Ovary (tissue), 9 donors: Measurements from ENCODE around the gene HES5. TPM values are rescaled to one million over a fixed set of nuclear protein-coding genes. Genes with fewer than 3 reads are reported as not detected.

Experiments
- DNase-seq, 5 donors: peaks; one replicate each; pipeline ENCODE4 v3.0.0-alpha.2; 2019 to 2020
- H3K27ac ChIP-seq, 2 donors: fragments of 200-600 bp; one replicate each; pipeline versions ENCODE4 v1.5.1 to v1.8.0; 2019 to 2022
- H3K27me3 ChIP-seq: fragments of 200-600 bp; one replicate; pipeline ENCODE4 v1.8.0; 2022
- H3K36me3 ChIP-seq: fragments of 200-600 bp; sonication (generic); one replicate; pipeline ENCODE4 v1.5.1; 2019
- H3K4me1 ChIP-seq: one replicate; pipeline ENCODE4 v1.8.1; 2013; ENCODE audit warnings: mild to moderate bottlenecking, moderate library complexity; ENCODE audit not compliant: insufficient read depth
- H3K4me3 ChIP-seq: fragments of 200-600 bp; sonication (generic); one replicate; pipeline ENCODE4 v1.5.1; 2017
- H3K9me3 ChIP-seq, 2 donors: fragments of 200-600 bp in 1 of 2; sonication (generic) in 1 of 2; one replicate each; pipeline versions ENCODE4 v1.5.1 to v1.8.1; 2013 to 2019; ENCODE audit warnings: mild to moderate bottlenecking in 1 of 2, moderate library complexity in 1 of 2
- EP300 ChIP-seq: sonication (generic); formaldehyde crosslinking; IDR thresholded peaks from one replicate; pipeline ENCODE4 v1.6.1; 2017; ENCODE audit warnings: antibody characterized with exemption
- POLR2A ChIP-seq: fragments of 450-650 bp; IDR thresholded peaks from one replicate; pipeline ENCODE4 v1.6.1; 2017; ENCODE audit warnings: antibody characterized with exemption, mild to moderate bottlenecking, moderate library complexity
- WGBS, 3 donors: extraction: QIAGEN DNeasy Blood & Tissue Kit in 1 of 3; methylation state at CpG; one replicate each; pipeline versions ENCODE4 v1.1.5 to v1.1.7; 2013 to 2017; 5-methylcytosine and 5-hydroxymethylcytosine counted together
- intact Hi-C, 4 donors: fragments of 100-400 bp; cut with DNase I; formaldehyde crosslinking; loops; one replicate each; pipeline versions ENCODE4 v1.11.0 to v1.15.1; 2022 to 2023
- polyA plus RNA-seq, 2 donors: library from polyadenylated mRNA; stranded (reverse); fragments of 200-250 nt in 1 of 2; fragments of 350-450 nt in 1 of 2; fragmentation: Illumina TruSeq in 1 of 2; extraction: RNeasy Lipid Tissue Mini Kit (QIAGEN cat#74804) in 1 of 2; gene quantifications; one replicate each; pipeline ENCODE4 v1.2.3, GENCODE V29; 2013 to 2014
- total RNA-seq, 7 donors: library from RNA; depleted of rRNA in 2 of 7; stranded (reverse); fragments of >200 nt in 2 of 7; fragmentation: NEBNext Ultra II Directional in 3 of 7; extraction: Animal tissue kit (Norgen Biotek cat#: 25700) in 3 of 7; gene quantifications; one replicate each; pipeline versions ENCODE4 v1.1.0 to v1.2.4, GENCODE V29; 2016 to 2023
- TF ChIP-seq, protein P1 (sequence below), 3 donors: fragments of 450-650 bp in 2 of 3; fragments of 200-600 bp in 1 of 3; IDR thresholded peaks; one replicate each; pipeline versions ENCODE4 v1.5.1 to v1.8.0; 2016 to 2022; ENCODE audit warnings: antibody characterized with exemption in 3 of 3, mild to moderate bottlenecking in 1 of 3
- donor health status: DM: no; HTN: no; CAD: no; lungs with moderate emphysema.
- donor health status: DM: no; HTN: no; CAD: no.
- donor health status: Bipolar disorder and iron deficiency.
- donor health status: DM: yes; HTN: yes; CAD: no.
- donor health status: DM: no; HTN: no; CAD: no.
- donor health status: DM: yes; HTN: yes; CAD: no.

HES5 gene
- total and polyA plus RNA-seq, 9 donors: 0.13 to 0.53 (median 0.31) TPM; not detected in 4

DNA sequence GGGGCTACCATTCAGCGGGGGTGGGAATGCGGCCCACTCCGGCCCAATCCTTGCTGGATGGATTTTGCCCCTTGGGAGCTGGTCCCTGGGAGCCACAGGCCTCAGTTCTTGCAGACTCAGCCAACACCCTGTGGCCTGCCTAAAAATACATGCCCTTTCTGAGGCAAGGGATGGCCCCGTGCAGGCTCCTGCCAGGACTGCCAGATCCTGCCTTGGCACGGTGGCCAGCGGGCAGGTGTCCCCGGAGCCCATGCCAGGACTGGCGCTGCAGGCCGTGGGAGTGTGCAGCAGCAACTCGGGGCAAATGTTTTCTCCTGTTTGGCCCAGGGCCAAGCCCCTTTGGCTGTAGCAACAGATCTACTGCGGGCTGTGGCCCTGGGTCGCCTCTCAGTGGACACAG is 2.0 kb downstream of the HES5 start:
- peak in 2 of 5 donors; percentile 61 to 64 for DNase-seq
- Histone ChIP-seq H3K9me3 (no peaks in the 10 kb centered on the region), H3K4me3 (no peak overlapping the region), H3K4me1 (peaks cover 21% of the 10 kb centered on the region), H3K27ac (no peak overlapping the region), H3K36me3 (no peaks in the 10 kb centered on the region), H3K27me3 (peaks cover 21% of the 10 kb centered on the region)
- TF ChIP-seq, protein P1, sequence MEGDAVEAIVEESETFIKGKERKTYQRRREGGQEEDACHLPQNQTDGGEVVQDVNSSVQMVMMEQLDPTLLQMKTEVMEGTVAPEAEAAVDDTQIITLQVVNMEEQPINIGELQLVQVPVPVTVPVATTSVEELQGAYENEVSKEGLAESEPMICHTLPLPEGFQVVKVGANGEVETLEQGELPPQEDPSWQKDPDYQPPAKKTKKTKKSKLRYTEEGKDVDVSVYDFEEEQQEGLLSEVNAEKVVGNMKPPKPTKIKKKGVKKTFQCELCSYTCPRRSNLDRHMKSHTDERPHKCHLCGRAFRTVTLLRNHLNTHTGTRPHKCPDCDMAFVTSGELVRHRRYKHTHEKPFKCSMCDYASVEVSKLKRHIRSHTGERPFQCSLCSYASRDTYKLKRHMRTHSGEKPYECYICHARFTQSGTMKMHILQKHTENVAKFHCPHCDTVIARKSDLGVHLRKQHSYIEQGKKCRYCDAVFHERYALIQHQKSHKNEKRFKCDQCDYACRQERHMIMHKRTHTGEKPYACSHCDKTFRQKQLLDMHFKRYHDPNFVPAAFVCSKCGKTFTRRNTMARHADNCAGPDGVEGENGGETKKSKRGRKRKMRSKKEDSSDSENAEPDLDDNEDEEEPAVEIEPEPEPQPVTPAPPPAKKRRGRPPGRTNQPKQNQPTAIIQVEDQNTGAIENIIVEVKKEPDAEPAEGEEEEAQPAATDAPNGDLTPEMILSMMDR (IDR thresholded peaks at IDR 0.05): no peak
- TF ChIP-seq EP300 (no peak), POLR2A (no peak)
- intact Hi-C loops: no loop called here
- WGBS, 3 donors: 53 to 63% (median 54%) methylated on average over 7 to 12 of the region's 12 CpGs

- Histone ChIP-seq H3K27me3 (peaks cover 21% of the 10 kb centered on the region), H3K4me1 (peaks cover 21% of the 10 kb centered on the region), H3K36me3 (no peaks in the 10 kb centered on the region), H3K9me3 (no peaks in the 10 kb centered on the region), H3K4me3 (no peak overlapping the region), H3K27ac (no peak overlapping the region)
- no peak for DNase-seq
- intact Hi-C loops: no loop called here
- 92 to 96% (median 93%) methylated on average over 4 of the region's 4 CpGs for WGBS, 3 donors
- no peak for TF ChIP-seq POLR2A
- TF ChIP-seq EP300: no peak
- TF ChIP-seq, protein P1 (IDR thresholded peaks at IDR 0.05): no peak
These were observed 2.6 kb downstream of the HES5 start for GRCh38 chr1:2527556-2527860.

DNA sequence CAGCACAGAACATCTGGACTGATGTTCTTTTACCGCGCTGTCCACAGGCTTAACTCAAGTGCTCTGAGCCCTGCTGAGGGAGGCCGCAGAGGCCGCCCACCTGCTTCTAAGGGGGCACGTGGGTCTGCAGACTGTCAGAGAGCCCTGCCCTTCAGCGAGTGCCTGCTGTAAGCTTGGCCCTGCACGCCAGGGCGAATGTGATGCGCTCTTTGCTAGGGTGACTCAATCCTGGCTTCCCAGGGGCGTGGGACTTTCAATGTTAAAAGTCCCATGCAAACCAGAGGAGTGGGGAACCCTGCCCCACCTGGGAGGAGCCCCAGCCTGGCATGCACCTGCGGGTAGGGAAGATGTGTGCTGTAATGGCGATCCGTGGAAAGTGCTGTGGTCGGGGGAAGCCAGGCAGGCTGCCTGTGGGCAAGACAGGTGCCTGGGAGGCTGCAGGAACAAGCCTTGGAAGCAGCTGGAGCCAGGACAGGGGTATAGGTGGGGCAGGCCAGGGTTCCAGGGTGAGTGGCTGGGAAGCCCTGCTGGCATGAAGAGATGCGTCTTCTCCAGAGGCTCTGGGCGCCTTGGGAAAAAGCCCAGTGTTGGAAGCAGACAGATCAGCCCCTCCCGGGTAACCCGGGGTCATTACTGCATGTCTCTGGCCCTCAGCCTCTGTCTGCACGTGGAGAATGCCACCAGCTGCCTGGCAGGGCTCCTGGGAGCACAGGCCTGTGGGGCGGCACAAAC is 3.1 kb downstream of the HES5 start:
- Histone ChIP-seq H3K36me3 (no peaks in the 10 kb centered on the region), H3K4me1 (peaks cover 21% of the 10 kb centered on the region), H3K27ac (peak overlapping the region; percentile 43 to 62), H3K4me3 (peak overlapping the region; percentile 73), H3K27me3 (peaks cover 16% of the 10 kb centered on the region), H3K9me3 (no peaks in the 10 kb centered on the region)
- peak in 1 of 5 donors; percentile 57 for DNase-seq
- intact Hi-C loops: no loop called here
- TF ChIP-seq EP300: no peak
- no peak for TF ChIP-seq POLR2A
- TF ChIP-seq, protein P1 (IDR thresholded peaks at IDR 0.05): no peak
- WGBS, 3 donors: 34 to 36% (median 35%) methylated on average over 19 to 20 of the region's 20 CpGs

GRCh38 chr1:2525920-2526823 is 3.9 kb downstream of the HES5 start, which contains the start of gene PANK4:
PANK4 (minus strand) TSS chr1:2526596; CDS start chr1:2526587, 9 bp downstream.
- Histone ChIP-seq H3K4me1 (peaks cover 21% of the 10 kb centered on the region), H3K4me3 (peak within 1 kb of the TSS; percentile 73), H3K27ac (peak within 1 kb of the TSS; percentile 43 to 66), H3K27me3 (peaks cover 11% of the 10 kb centered on the region), H3K36me3 (no peaks in the 10 kb centered on the region), H3K9me3 (no peaks in the 10 kb centered on the region)
- intact Hi-C loops: no loop called here
- DNase-seq: peak; percentile 88 to 93 (median 90)
- TF ChIP-seq, protein P1 (IDR thresholded peaks at IDR 0.05): no peak
- TF ChIP-seq EP300 (no peak), POLR2A (peak; percentile 51)
- 0 to 1% (median 0%) methylated on average over 63 to 107 of the region's 107 CpGs for WGBS, 3 donors
